Peyer's patch (tissue), 4 donors: ENCODE results near the gene HOXB13. TPM values are rescaled to one million over a fixed set of nuclear protein-coding genes. Genes with fewer than 3 reads are reported as not detected.

Experiments used
- DNase-seq, 3 donors: peaks; one replicate each; pipeline ENCODE4 v3.0.0-alpha.2; 2017 to 2019
- H3K27ac ChIP-seq, 4 donors: fragments of 200-600 bp; sonication (generic); one replicate each; pipeline ENCODE4 v1.5.1; 2016 to 2019
- H3K27me3 ChIP-seq, 2 donors: fragments of 200-600 bp; sonication (generic); one replicate each; pipeline ENCODE4 v1.5.1; 2019
- H3K36me3 ChIP-seq, 3 donors: fragments of 200-600 bp; sonication (generic); one replicate each; pipeline ENCODE4 v1.5.1; 2016 to 2019
- H3K4me1 ChIP-seq, 4 donors: fragments of 200-600 bp; sonication (generic); one replicate each; pipeline ENCODE4 v1.5.1; 2016 to 2019
- H3K4me3 ChIP-seq, 4 donors: fragments of 200-600 bp; sonication (generic); 1 replicate in 3 of 4; 2 replicates in 1 of 4; pipeline ENCODE4 v1.5.1; 2016 to 2019; ENCODE audit warnings: mild to moderate bottlenecking in 1 of 4
- H3K9me3 ChIP-seq, 4 donors: fragments of 200-600 bp; sonication (generic); one replicate each; pipeline ENCODE4 v1.5.1; 2016 to 2019; ENCODE audit warnings: mild to moderate bottlenecking in 1 of 4
- POLR2A ChIP-seq, 2 donors: fragments of 450-650 bp; IDR thresholded peaks; one replicate each; pipeline ENCODE4 v1.5.1; 2017; ENCODE audit warnings: antibody characterized with exemption in 2 of 2, mild to moderate bottlenecking in 2 of 2, moderate library complexity in 2 of 2
- total RNA-seq, 4 donors: library from RNA; depleted of rRNA; stranded (reverse); fragments of >200 nt; gene quantifications; one replicate each; pipeline ENCODE4 v1.1.0, GENCODE V29; 2016
- TF ChIP-seq, protein P1 (sequence below), 6 experiments: fragments of 450-650 bp in 4 of 6; fragments of 200-600 bp in 2 of 6; sonication (generic) in 1 of 6; IDR thresholded peaks; one replicate each; pipeline ENCODE4 v1.5.1; 2017 to 2019; ENCODE audit warnings: antibody characterized with exemption in 6 of 6, mild to moderate bottlenecking in 3 of 6, moderate library complexity in 1 of 6

HOXB13 gene
- total RNA-seq, 4 donors from 2014 or later, result 0.54 TPM; not detected in 3

- Histone ChIP-seq H3K36me3 (no peaks in the 10 kb centered on the region), H3K27ac (no peak overlapping the region), H3K27me3 (peaks cover 0 to 35% of the 10 kb centered on the region in 2 donors), H3K4me3 (no peak overlapping the region), H3K9me3 (no peaks in the 10 kb centered on the region), H3K4me1 (peaks cover 0 to 16% (median 0%) of the 10 kb centered on the region in 4 donors)
- TF ChIP-seq, protein P1, sequence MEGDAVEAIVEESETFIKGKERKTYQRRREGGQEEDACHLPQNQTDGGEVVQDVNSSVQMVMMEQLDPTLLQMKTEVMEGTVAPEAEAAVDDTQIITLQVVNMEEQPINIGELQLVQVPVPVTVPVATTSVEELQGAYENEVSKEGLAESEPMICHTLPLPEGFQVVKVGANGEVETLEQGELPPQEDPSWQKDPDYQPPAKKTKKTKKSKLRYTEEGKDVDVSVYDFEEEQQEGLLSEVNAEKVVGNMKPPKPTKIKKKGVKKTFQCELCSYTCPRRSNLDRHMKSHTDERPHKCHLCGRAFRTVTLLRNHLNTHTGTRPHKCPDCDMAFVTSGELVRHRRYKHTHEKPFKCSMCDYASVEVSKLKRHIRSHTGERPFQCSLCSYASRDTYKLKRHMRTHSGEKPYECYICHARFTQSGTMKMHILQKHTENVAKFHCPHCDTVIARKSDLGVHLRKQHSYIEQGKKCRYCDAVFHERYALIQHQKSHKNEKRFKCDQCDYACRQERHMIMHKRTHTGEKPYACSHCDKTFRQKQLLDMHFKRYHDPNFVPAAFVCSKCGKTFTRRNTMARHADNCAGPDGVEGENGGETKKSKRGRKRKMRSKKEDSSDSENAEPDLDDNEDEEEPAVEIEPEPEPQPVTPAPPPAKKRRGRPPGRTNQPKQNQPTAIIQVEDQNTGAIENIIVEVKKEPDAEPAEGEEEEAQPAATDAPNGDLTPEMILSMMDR (IDR thresholded peaks at IDR 0.05), result no peak
- TF ChIP-seq POLR2A (IDR thresholded peaks at IDR 0.05), result no peak
- no peak for DNase-seq
Observed at GRCh38 chr17:48756830-48757251, 28.3 kb upstream of the HOXB13 start.

- Histone ChIP-seq H3K9me3 (no peaks in the 10 kb centered on the region), H3K27ac (no peak overlapping the region), H3K36me3 (no peaks in the 10 kb centered on the region), H3K27me3 (peaks cover 0 to 47% of the 10 kb centered on the region in 2 donors), H3K4me3 (no peak overlapping the region), H3K4me1 (peaks cover 0 to 16% (median 0%) of the 10 kb centered on the region in 4 donors)
- TF ChIP-seq, protein P1 (IDR thresholded peaks at IDR 0.05), result no peak
- TF ChIP-seq POLR2A (IDR thresholded peaks at IDR 0.05), result no peak
- no peak for DNase-seq
Observed at GRCh38 chr17:48755356-48755755, 26.8 kb upstream of the HOXB13 start.

- Histone ChIP-seq H3K9me3 (no peaks in the 10 kb centered on the region), H3K36me3 (no peaks in the 10 kb centered on the region), H3K27me3 (peaks cover 0 to 54% of the 10 kb centered on the region in 2 donors), H3K4me3 (no peak overlapping the region), H3K4me1 (peaks cover 0 to 16% (median 0%) of the 10 kb centered on the region in 4 donors), H3K27ac (no peak overlapping the region)
- DNase-seq, result no peak
- no peak for TF ChIP-seq POLR2A (IDR thresholded peaks at IDR 0.05)
- TF ChIP-seq, protein P1 (IDR thresholded peaks at IDR 0.05), result no peak
Observed at GRCh38 chr17:48754500-48755261, 26.1 kb upstream of the HOXB13 start.

GRCh38 chr17:48753794-48754499, 25.4 kb upstream of the HOXB13 start:
- no peaks in the 10 kb centered on the region for H3K36me3 ChIP-seq
- H3K9me3 ChIP-seq, result no peaks in the 10 kb centered on the region
- no peak for DNase-seq
- TF ChIP-seq, protein P1 (IDR thresholded peaks at IDR 0.05), result no peak
- TF ChIP-seq POLR2A (IDR thresholded peaks at IDR 0.05), result no peak
- no peak overlapping the region for H3K4me3 ChIP-seq
- peaks cover 0 to 58% of the 10 kb centered on the region in 2 donors for H3K27me3 ChIP-seq
- peaks cover 0 to 16% (median 0%) of the 10 kb centered on the region in 4 donors for H3K4me1 ChIP-seq
- H3K27ac ChIP-seq, result no peak overlapping the region

- H3K4me3 ChIP-seq, result no peak overlapping the region
- H3K27me3 ChIP-seq, result peaks cover 0 to 68% of the 10 kb centered on the region in 2 donors
- TF ChIP-seq, protein P1 (IDR thresholded peaks at IDR 0.05), result no peak
- TF ChIP-seq POLR2A (IDR thresholded peaks at IDR 0.05), result no peak
- H3K27ac ChIP-seq, result no peak overlapping the region
- peaks cover 0 to 16% (median 0%) of the 10 kb centered on the region in 4 donors for H3K4me1 ChIP-seq
- no peak for DNase-seq
- no peaks in the 10 kb centered on the region for H3K9me3 ChIP-seq
- H3K36me3 ChIP-seq, result no peaks in the 10 kb centered on the region
Observed at GRCh38 chr17:48752399-48753288, 24.1 kb upstream of the HOXB13 start.
